ENCODE results near the gene RPL7L1. TPM values are rescaled to one million over a fixed set of nuclear protein-coding genes. Genes with fewer than 3 reads are reported as not detected.

Gene RPL7L1
- total and polyA plus RNA-seq, 2 donors (not counting 1 experiment from before 2014, with no cell fraction given), result 80.0 to 108 TPM

DNA sequence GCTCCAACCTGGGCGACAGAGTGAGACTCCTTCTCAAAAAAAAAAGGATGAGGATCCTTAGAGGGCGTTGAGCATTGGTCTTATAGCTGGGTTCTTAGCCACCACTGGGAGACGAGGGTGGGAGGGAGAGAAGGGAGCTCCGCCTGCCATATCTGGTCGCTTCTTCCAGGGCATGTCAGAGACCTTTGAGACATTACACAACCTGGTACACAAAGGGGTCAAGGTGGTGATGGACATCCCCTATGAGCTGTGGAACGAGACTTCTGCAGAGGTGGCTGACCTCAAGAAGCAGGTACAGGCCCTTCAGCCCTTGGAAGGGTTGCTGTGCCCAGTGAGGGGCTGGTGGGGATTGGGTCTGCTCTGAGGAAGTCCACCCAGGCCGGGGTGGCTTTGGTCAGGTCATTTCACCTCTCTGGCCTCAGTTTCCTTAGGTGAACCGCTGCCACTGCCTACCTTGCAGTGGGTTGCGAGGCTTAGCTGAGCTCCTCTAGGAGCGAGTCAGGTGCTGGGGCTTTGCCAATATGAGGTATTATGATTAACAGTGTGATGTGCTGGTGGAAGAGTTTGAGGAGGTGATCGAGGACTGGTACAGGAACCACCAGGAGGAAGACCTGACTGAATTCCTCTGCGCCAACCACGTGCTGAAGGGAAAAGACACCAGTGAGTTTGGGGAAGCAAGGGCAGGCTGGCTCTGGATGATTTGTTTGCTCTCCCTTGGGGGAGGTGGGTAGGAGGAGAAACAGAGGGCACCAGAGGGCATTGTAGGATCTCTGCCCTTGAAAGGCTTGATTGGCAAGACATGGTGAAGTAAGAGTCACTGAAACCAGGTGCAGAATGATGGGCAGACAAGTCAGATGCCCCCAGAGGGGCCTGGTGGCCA is 58.4 kb downstream of the RPL7L1 start:
- TF ChIP-seq EZH2 (IDR thresholded peaks at IDR 0.05; ENCODE audit: low read length, missing control alignments) (no peak), CTCF (conservative IDR thresholded peaks at IDR 0.05 in 1 of 2, IDR thresholded peaks at IDR 0.05 in 1 of 2; ENCODE audit: low read depth in 1 of 2, low read length in 2 of 2) (no peak)
- H3K27me3 ChIP-seq (ENCODE audit: control insufficient read depth, insufficient read depth, low read length), result no peaks in the 10 kb centered on the region
- no peak for DNase-seq (ENCODE audit: low read depth in 2 of 2)

GRCh38 chr6:42938428-42938796 is 59.0 kb downstream of the RPL7L1 start:
- Histone ChIP-seq H3K4me3 (replicated peaks in 1 of 4; ENCODE audit: control extremely low read depth in 1 of 4, insufficient read depth in 1 of 4, low read depth in 3 of 4, low read length in 4 of 4) (no peak overlapping the region), H3K27me3 (ENCODE audit: control insufficient read depth, insufficient read depth, low read length) (no peaks in the 10 kb centered on the region), H4K20me1 (ENCODE audit: control insufficient read depth, extremely low read depth, insufficient read depth, low read length) (no peaks in the 10 kb centered on the region), H3K79me2 (ENCODE audit: control insufficient read depth, insufficient read depth, low read length) (peaks cover 2% of the 10 kb centered on the region), H3K4me1 (ENCODE audit: control insufficient read depth, extremely low read depth, insufficient read depth, low read length) (no peaks in the 10 kb centered on the region), H3K9ac (ENCODE audit: insufficient read depth, low read length) (no peak overlapping the region), H3K36me3 (ENCODE audit: control insufficient read depth, insufficient read depth, low read length) (peaks cover 17% of the 10 kb centered on the region), H2AFZ (ENCODE audit: low read length) (no peak overlapping the region), H3K27ac (ENCODE audit: insufficient read depth, low read length) (no peak overlapping the region), H3K4me2 (ENCODE audit: extremely low read depth, insufficient read depth, low read length) (no peak overlapping the region), H3K9me3 (ENCODE audit: control insufficient read depth, insufficient read depth, low read depth, low read length) (no peaks in the 10 kb centered on the region)
- no peak for DNase-seq (ENCODE audit: low read depth in 2 of 2)
- TF ChIP-seq CTCF (conservative IDR thresholded peaks at IDR 0.05 in 1 of 2, IDR thresholded peaks at IDR 0.05 in 1 of 2; ENCODE audit: low read depth in 1 of 2, low read length in 2 of 2) (no peak), EZH2 (IDR thresholded peaks at IDR 0.05; ENCODE audit: low read length, missing control alignments) (no peak)

More for the DNA sequence above, 58.4 kb downstream of the RPL7L1 start:
- no peak overlapping the region for H3K4me3 ChIP-seq (replicated peaks in 1 of 4; ENCODE audit: control extremely low read depth in 1 of 4, insufficient read depth in 1 of 4, low read depth in 3 of 4, low read length in 4 of 4)
- no peaks in the 10 kb centered on the region for H4K20me1 ChIP-seq (ENCODE audit: control insufficient read depth, extremely low read depth, insufficient read depth, low read length)
- no peaks in the 10 kb centered on the region for H3K4me1 ChIP-seq (ENCODE audit: control insufficient read depth, extremely low read depth, insufficient read depth, low read length)
- peaks cover 17% of the 10 kb centered on the region for H3K36me3 ChIP-seq (ENCODE audit: control insufficient read depth, insufficient read depth, low read length)
- H3K79me2 ChIP-seq (ENCODE audit: control insufficient read depth, insufficient read depth, low read length), result peaks cover 7% of the 10 kb centered on the region
- no peak overlapping the region for H2AFZ ChIP-seq (ENCODE audit: low read length)
- H3K4me2 ChIP-seq (ENCODE audit: extremely low read depth, insufficient read depth, low read length), result no peak overlapping the region
- H3K9ac ChIP-seq (ENCODE audit: insufficient read depth, low read length), result no peak overlapping the region
- H3K9me3 ChIP-seq (ENCODE audit: control insufficient read depth, insufficient read depth, low read depth, low read length), result no peaks in the 10 kb centered on the region
- no peak overlapping the region for H3K27ac ChIP-seq (ENCODE audit: insufficient read depth, low read length)

GRCh38 chr6:42938987-42939809 is 59.8 kb downstream of the RPL7L1 start:
- Histone ChIP-seq H3K9ac (ENCODE audit: insufficient read depth, low read length) (no peak overlapping the region), H3K9me3 (ENCODE audit: control insufficient read depth, insufficient read depth, low read depth, low read length) (no peaks in the 10 kb centered on the region), H3K36me3 (ENCODE audit: control insufficient read depth, insufficient read depth, low read length) (peaks cover 16% of the 10 kb centered on the region), H4K20me1 (ENCODE audit: control insufficient read depth, extremely low read depth, insufficient read depth, low read length) (no peaks in the 10 kb centered on the region), H3K27me3 (ENCODE audit: control insufficient read depth, insufficient read depth, low read length) (no peaks in the 10 kb centered on the region), H3K4me2 (ENCODE audit: extremely low read depth, insufficient read depth, low read length) (no peak overlapping the region), H3K4me3 (replicated peaks in 1 of 4; ENCODE audit: control extremely low read depth in 1 of 4, insufficient read depth in 1 of 4, low read depth in 3 of 4, low read length in 4 of 4) (no peak overlapping the region), H3K27ac (ENCODE audit: insufficient read depth, low read length) (no peak overlapping the region), H3K4me1 (ENCODE audit: control insufficient read depth, extremely low read depth, insufficient read depth, low read length) (no peaks in the 10 kb centered on the region), H2AFZ (ENCODE audit: low read length) (no peak overlapping the region), H3K79me2 (ENCODE audit: control insufficient read depth, insufficient read depth, low read length) (peaks cover 1% of the 10 kb centered on the region)
- DNase-seq (ENCODE audit: low read depth in 2 of 2), result no peak
- TF ChIP-seq EZH2 (IDR thresholded peaks at IDR 0.05; ENCODE audit: low read length, missing control alignments) (no peak), CTCF (conservative IDR thresholded peaks at IDR 0.05 in 1 of 2, IDR thresholded peaks at IDR 0.05 in 1 of 2; ENCODE audit: low read depth in 1 of 2, low read length in 2 of 2) (no peak)

Measured in fibroblast of lung (primary cell).